Cardiac fibroblast (primary cell): Measurements from ENCODE around the gene PPP1R13L.
"Not testable (repeated sequence)": the region's sequence is repeated elsewhere in the genome, so short reads cannot be mapped to it uniquely, and the experiment has no call there.

ENCODE experiments used
- DNase-seq, 2 donors: peaks; one replicate each; pipeline versions ENCODE4 v3.0.0 to v3.0.0-alpha.2; 2010; ENCODE audit warnings: low read depth in 2 of 2
- H3K4me3 ChIP-seq, 2 donors: replicated peaks in 1 of 2; 1 replicate in 1 of 2; 2 replicates in 1 of 2; pipeline ENCODE4 v1.5.1; 2011; ENCODE audit warnings: low read depth in 2 of 2, low read length in 2 of 2, mild to moderate bottlenecking in 2 of 2, moderate library complexity in 1 of 2
- CTCF ChIP-seq: IDR thresholded peaks from one replicate; pipeline ENCODE4 v1.5.1; 2011; ENCODE audit warnings: low read depth, mild to moderate bottlenecking, low read length, inconsistent platforms

The PPP1R13L gene

GRCh38 chr19:45409557-45409920 lies 4.7 kb upstream of the PPP1R13L start:
- TF ChIP-seq CTCF, result no peak
- no peak for DNase-seq
- H3K4me3 ChIP-seq, result no peak overlapping the region

GRCh38 chr19:45408830-45409556 lies 4.1 kb upstream of the PPP1R13L start:
- no peak for DNase-seq
- no peak for TF ChIP-seq CTCF
- H3K4me3 ChIP-seq, result no peak overlapping the region

GRCh38 chr19:45408121-45408520 lies 3.3 kb upstream of the PPP1R13L start:
- H3K4me3 ChIP-seq, result no peak overlapping the region
- DNase-seq, result no peak
- no peak for TF ChIP-seq CTCF

- H3K4me3 ChIP-seq, result peak overlapping the region in 1 of 2 donors; percentile 93
- not testable (repeated sequence) for DNase-seq
Measured at GRCh38 chr19:45407585-45407984, 2.7 kb upstream of the PPP1R13L start.

DNA sequence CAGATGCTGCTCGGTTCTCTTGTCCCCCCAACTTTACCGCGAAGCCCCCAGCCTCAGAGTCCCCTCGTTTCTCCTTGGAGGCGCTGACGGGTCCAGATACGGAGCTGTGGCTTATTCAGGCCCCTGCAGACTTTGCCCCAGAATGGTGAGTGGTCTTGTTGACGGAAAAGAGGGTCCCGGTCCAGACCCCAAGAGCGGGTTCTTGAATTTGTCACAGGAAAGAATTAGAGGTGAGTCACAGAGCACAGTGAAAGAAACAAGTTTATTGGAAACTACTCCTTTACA lies 2.2 kb upstream of the PPP1R13L start:
- DNase-seq, result no peak
- TF ChIP-seq CTCF, result no peak
- peak overlapping the region; percentile 93 to 97 for H3K4me3 ChIP-seq

DNA sequence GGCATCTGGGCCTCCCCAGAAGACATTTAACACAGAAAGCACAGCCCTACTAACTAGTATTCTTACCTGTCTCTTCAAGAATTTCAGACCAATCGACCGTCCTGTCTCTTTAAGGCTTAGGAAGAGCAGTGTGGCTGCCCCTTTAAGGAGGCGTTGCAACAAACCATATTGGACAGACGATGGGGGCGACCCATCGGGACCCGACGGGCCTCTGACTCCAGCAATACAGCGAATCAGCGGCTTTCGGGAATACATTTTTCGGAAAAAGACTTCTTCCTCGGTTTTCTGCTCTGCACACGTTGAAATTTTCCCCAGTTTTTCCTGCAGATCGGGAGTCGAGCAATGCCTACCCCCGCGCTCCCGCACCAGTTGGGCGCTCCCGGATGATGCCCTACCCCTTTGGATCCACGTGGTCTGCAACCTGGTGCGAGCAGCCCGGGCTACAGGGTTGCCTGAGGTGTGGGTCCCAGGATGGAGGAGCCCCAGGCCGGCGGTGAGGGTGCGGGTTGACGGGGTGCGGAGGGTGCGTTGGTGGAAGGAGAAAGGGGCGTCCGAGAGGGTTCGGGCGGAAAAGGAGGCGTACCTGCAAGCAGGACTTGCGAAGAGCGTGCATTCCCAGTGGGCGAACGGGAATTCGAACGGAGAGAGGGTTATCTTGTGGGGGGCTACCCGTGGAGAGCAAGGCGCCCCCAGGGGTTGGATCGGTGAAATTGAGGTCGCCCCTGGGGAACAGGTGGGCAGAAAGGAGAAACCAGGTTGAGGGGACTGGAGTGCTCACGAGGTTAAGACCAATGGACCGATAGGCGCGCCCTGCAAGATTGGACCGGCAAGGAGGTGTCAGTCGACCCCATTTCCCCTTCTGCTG lies 1.6 kb upstream of the PPP1R13L start, which contains the start of gene POLR1G:
Gene POLR1G, plus strand, starts transcription at position 419 of the 865 bp plus-strand sequence. Its CDS starts 53 bp downstream, at position 472.
- TF ChIP-seq CTCF, result no peak
- peak; percentile 82 to 89 for DNase-seq

DNA sequence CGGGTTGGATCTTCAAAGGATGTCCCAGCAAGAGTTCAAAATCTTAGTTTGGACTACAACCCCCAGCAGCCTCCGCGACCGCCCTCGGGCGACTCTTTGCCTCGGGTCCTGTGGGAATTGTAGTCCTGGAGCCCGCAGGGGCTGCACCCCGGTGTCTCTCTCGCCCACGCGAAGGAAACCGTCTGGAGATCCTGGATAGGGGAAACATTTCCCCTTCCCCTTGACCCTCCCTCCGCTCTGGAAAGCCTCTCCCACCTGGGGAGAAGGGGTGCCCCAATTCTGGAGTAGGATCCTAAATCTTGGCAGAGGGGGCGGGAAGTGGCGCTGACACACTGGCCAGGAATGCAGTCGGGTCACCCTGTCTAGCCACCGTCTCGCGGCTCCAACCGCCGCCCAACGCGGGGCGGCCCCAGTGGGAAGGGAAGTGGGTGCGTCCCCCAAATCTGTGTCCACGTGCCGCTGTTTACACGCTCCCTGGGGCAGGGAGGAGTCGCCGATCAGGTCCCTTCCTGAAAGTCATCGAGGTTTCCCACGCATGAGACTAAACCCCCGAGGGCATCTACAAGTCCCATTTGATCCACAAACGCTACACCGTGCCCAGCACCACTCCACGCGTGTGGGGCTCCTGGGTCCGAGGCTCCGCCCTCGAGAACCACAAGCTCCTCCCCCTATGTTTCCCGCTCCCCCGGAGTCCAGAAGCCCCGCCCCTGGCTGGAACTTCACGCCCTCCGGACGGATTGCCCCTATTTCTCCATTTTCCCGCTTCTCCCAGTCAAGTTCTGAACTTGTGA lies 761 bp upstream of the PPP1R13L start:
- TF ChIP-seq CTCF, result no peak
- DNase-seq, result peak; percentile 91 to 96
- peak overlapping the region; percentile 93 to 97 for H3K4me3 ChIP-seq

More for the DNA sequence above, 1.6 kb upstream of the PPP1R13L start, which contains the start of gene POLR1G:
- peak within 1 kb of the TSS; percentile 93 to 97 for H3K4me3 ChIP-seq
